ENCODE results near the gene SLC30A9. TPM values are rescaled to one million over a fixed set of nuclear protein-coding genes. Genes with fewer than 3 reads are reported as not detected.

Gene SLC30A9
- total and polyA plus RNA-seq, 10 of the 15 experiments (the other 5 are each of a cell fraction or from before 2014, with no cell fraction given): 12.1 to 75.9 (median 46.6) TPM

- TF ChIP-seq, protein P1, sequence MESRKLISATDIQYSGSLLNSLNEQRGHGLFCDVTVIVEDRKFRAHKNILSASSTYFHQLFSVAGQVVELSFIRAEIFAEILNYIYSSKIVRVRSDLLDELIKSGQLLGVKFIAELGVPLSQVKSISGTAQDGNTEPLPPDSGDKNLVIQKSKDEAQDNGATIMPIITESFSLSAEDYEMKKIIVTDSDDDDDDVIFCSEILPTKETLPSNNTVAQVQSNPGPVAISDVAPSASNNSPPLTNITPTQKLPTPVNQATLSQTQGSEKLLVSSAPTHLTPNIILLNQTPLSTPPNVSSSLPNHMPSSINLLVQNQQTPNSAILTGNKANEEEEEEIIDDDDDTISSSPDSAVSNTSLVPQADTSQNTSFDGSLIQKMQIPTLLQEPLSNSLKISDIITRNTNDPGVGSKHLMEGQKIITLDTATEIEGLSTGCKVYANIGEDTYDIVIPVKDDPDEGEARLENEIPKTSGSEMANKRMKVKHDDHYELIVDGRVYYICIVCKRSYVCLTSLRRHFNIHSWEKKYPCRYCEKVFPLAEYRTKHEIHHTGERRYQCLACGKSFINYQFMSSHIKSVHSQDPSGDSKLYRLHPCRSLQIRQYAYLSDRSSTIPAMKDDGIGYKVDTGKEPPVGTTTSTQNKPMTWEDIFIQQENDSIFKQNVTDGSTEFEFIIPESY (IDR thresholded peaks at IDR 0.05): no peak
- TF ChIP-seq RUNX3 (IDR thresholded peaks at IDR 0.05; ENCODE audit: low read length): peak; percentile 7; the same call in 1 of the 2 replicates
- TF ChIP-seq RCOR1 (conservative IDR thresholded peaks at IDR 0.05; ENCODE audit: low read depth, low read length): no peak
- peak; percentile 61 for TF ChIP-seq JUNB (IDR thresholded peaks at IDR 0.05)
- no peak for TF ChIP-seq RBBP5 (conservative IDR thresholded peaks at IDR 0.05)
- TF ChIP-seq, protein P2, sequence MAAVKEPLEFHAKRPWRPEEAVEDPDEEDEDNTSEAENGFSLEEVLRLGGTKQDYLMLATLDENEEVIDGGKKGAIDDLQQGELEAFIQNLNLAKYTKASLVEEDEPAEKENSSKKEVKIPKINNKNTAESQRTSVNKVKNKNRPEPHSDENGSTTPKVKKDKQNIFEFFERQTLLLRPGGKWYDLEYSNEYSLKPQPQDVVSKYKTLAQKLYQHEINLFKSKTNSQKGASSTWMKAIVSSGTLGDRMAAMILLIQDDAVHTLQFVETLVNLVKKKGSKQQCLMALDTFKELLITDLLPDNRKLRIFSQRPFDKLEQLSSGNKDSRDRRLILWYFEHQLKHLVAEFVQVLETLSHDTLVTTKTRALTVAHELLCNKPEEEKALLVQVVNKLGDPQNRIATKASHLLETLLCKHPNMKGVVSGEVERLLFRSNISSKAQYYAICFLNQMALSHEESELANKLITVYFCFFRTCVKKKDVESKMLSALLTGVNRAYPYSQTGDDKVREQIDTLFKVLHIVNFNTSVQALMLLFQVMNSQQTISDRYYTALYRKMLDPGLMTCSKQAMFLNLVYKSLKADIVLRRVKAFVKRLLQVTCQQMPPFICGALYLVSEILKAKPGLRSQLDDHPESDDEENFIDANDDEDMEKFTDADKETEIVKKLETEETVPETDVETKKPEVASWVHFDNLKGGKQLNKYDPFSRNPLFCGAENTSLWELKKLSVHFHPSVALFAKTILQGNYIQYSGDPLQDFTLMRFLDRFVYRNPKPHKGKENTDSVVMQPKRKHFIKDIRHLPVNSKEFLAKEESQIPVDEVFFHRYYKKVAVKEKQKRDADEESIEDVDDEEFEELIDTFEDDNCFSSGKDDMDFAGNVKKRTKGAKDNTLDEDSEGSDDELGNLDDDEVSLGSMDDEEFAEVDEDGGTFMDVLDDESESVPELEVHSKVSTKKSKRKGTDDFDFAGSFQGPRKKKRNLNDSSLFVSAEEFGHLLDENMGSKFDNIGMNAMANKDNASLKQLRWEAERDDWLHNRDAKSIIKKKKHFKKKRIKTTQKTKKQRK (IDR thresholded peaks at IDR 0.05; ENCODE audit: low read depth, low read length): no peak
- no peak for TF ChIP-seq SMARCA5 (IDR thresholded peaks at IDR 0.05)
- no peak for TF ChIP-seq ETV6 (conservative IDR thresholded peaks at IDR 0.05 in 1 of 2, IDR thresholded peaks at IDR 0.05 in 1 of 2; ENCODE audit: borderline replicate concordance in 1 of 2, low read depth in 1 of 2)
- TF ChIP-seq NR2F1 (conservative IDR thresholded peaks at IDR 0.05): no peak
- TF ChIP-seq GATAD2B (conservative IDR thresholded peaks at IDR 0.05; ENCODE audit: low read depth): no peak
- no peak for TF ChIP-seq IRF3 (IDR thresholded peaks at IDR 0.05)
- TF ChIP-seq, protein P3, sequence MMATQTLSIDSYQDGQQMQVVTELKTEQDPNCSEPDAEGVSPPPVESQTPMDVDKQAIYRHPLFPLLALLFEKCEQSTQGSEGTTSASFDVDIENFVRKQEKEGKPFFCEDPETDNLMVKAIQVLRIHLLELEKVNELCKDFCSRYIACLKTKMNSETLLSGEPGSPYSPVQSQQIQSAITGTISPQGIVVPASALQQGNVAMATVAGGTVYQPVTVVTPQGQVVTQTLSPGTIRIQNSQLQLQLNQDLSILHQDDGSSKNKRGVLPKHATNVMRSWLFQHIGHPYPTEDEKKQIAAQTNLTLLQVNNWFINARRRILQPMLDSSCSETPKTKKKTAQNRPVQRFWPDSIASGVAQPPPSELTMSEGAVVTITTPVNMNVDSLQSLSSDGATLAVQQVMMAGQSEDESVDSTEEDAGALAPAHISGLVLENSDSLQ (IDR thresholded peaks at IDR 0.05): no peak
- TF ChIP-seq RAD51 (IDR thresholded peaks at IDR 0.05): 0 out of 2 replicates have a peak, but pooled peaks have one; percentile 23
- no peak for TF ChIP-seq BCLAF1 (IDR thresholded peaks at IDR 0.05)
- TF ChIP-seq SREBF2 (IDR thresholded peaks at IDR 0.05; ENCODE audit: low read length): no peak
- TF ChIP-seq CREB1 (IDR thresholded peaks at IDR 0.05; ENCODE audit: low read depth): no peak
- TF ChIP-seq SP1 (IDR thresholded peaks at IDR 0.05; ENCODE audit: low read depth, low read length): no peak
- no peak for TF ChIP-seq CHD4 (IDR thresholded peaks at IDR 0.05)
Measured at GRCh38 chr4:42078184-42078801, 88.0 kb downstream of the SLC30A9 start (continued).
